GM10248 (cell line): ENCODE measurements around the gene EP400.
A peak's percentile ranks its signal among the peaks of the same experiment; 100 is the strongest.

Experiments
- CTCF ChIA-PET: fragments of 300-600 bp; sonication (Branson Sonifier 250); formaldehyde crosslinking; extraction: SDS; loops from one replicate; lab custom pipeline; 2021; ENCODE audit warnings: antibody characterized with exemption; lab: Yijun Ruan, JAX
- POLR2A ChIA-PET: fragments of 350-650 bp; sonication (Branson Sonifier 250); formaldehyde crosslinking; extraction: SDS; loops from one replicate; lab custom pipeline; 2020; ENCODE audit warnings: antibody characterized with exemption; lab: Yijun Ruan, JAX
- DNase-seq: peaks from one replicate; pipeline ENCODE4 v3.0.0; 2012; ENCODE audit errors: extremely low spot score
- TF ChIP-seq, protein P1 (sequence below): IDR thresholded peaks from 2 replicates; pipeline ENCODE4 v1.5.1; 2012; ENCODE audit warnings: mild to moderate bottlenecking, low read depth; ENCODE audit errors: extremely low read depth, missing control alignments, control extremely low read depth

The EP400 gene

DNA sequence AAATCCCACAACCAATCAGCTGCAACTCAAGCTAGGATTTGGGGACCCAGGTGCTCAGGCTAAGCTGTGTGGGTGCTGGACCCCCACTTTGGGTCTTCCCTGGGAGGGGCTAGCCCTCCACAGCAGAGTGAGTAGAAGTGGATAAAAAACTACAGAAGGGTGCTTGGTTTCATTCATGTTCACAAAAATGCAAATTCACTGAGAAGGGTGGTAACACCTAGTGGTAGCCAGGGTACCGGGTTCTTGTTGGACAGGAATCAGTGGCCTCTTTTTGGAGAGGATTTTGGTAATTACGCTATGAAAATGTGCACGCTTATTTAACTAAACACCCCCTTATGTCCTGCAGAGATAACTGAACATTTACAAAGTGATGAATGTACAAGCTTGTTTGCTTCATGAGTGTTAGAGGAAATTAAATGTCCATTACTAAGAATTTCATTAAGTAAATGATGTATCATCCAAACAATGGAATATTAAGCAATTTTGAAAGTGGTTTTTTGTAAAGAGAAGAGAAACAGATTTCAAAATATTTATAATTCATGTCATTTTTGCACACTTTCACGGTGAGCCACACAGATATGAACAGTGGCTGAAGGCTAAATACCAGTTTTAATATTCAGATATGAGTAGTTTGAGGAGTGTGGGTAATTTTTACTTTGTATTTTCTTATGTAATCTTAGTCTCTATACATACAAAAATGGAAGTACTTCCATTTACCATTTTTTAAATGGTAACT is 116.0 kb downstream of the EP400 start:
- CTCF ChIA-PET = interaction anchor here (1.5 to 2.3 kb wide), 3 partner anchors 8 to 22 kb away, joined by 3 to 6 read pairs (median 4); no protein-coding TSS in a partner anchor
- no peak for DNase-seq
- TF ChIP-seq, protein P1, sequence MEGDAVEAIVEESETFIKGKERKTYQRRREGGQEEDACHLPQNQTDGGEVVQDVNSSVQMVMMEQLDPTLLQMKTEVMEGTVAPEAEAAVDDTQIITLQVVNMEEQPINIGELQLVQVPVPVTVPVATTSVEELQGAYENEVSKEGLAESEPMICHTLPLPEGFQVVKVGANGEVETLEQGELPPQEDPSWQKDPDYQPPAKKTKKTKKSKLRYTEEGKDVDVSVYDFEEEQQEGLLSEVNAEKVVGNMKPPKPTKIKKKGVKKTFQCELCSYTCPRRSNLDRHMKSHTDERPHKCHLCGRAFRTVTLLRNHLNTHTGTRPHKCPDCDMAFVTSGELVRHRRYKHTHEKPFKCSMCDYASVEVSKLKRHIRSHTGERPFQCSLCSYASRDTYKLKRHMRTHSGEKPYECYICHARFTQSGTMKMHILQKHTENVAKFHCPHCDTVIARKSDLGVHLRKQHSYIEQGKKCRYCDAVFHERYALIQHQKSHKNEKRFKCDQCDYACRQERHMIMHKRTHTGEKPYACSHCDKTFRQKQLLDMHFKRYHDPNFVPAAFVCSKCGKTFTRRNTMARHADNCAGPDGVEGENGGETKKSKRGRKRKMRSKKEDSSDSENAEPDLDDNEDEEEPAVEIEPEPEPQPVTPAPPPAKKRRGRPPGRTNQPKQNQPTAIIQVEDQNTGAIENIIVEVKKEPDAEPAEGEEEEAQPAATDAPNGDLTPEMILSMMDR = no peak
- POLR2A ChIA-PET = interaction anchor here (0.6 kb wide), 1 partner anchor 28 kb away, joined by 3 read pairs; no protein-coding TSS in a partner anchor

DNA sequence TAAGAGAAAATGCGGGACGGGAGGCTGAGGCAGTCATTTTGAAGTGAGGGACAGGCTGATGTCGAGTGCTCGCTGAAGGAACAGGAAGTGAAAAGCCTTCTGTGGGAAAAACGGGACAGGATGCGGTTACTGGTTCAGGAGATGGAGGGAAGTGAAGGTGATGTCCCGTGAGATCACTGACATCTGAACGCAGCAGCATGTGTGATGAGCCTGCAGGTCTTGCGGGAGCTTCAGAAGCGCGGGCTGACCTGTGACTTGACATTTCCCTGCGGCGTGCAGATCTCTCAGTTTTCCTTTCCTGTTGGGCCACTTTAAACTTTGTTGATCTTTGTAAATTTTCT is 116.6 kb downstream of the EP400 start:
- POLR2A ChIA-PET = no interaction called here
- peak; percentile 61 for DNase-seq
- CTCF ChIA-PET = interaction anchor here (1.5 to 2.3 kb wide), 3 partner anchors 8 to 22 kb away, joined by 3 to 6 read pairs (median 4); no protein-coding TSS in a partner anchor
- TF ChIP-seq, protein P1 = no peak

DNA sequence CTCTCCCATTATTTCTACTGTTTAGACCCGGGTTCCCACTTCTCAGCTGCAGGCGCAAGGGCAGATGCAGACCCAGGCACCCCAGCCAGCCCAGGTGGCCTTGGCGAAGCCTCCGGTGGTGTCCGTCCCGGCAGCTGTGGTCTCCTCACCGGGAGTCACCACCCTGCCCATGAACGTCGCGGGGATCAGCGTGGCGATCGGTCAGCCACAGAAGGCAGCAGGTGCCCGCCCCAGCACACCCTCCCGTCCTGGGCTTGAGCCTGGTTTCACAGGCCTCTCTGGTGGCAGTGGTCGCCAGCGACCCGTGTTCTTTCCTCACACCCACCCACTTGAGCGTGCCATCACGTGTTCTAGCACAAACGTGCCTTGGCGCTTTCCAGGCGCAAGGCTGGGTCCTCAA is 117.0 kb downstream of the EP400 start:
- POLR2A ChIA-PET = no interaction called here
- DNase-seq = no peak
- CTCF ChIA-PET = interaction anchor here (1.5 to 2.3 kb wide), 2 partner anchors 8 to 23 kb away, joined by 3 to 6 read pairs; no protein-coding TSS in a partner anchor
- TF ChIP-seq, protein P1 = no peak

DNA sequence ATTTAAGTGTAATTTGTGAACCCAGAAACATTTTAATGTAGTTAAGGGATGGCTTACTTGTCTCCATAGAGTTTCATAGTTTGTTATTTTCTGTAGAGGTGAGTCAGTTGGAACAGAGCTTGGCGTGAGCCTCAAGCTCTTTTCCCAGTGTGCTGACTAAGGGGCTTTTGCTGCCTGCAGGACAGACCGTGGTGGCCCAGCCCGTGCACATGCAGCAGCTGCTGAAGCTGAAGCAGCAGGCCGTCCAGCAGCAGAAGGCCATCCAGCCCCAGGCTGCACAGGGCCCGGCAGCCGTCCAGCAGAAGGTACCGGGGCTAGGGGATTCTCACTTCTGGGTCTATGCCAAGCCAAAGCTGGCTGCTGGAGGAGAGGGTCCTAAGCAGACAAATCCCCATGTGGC is 117.4 kb downstream of the EP400 start:
- DNase-seq = no peak
- POLR2A ChIA-PET = no interaction called here
- TF ChIP-seq, protein P1 = no peak
- CTCF ChIA-PET = interaction anchor here (1.5 to 2.3 kb wide), 2 partner anchors 7 to 23 kb away, joined by 3 to 6 read pairs; no protein-coding TSS in a partner anchor

DNA sequence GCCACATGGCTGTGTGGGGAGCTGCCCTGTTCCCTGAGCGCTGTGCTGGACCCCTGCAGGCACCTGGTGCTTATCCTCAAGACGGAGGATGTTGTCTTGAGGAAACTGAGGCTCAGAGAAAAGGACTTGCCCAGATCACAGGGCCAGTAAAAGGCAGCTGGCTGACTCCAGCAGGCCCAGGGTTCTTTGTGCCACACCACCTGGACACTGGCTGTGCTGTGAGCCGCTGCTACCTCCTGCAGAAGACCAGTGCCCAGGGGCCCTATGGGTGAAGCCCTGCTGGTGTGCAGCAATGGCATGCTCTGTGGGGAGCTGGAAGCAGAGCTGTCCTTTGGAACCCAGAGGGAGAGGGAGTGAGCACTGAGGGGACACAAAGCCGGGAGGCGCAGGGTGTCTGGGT is 118.5 kb downstream of the EP400 start:
- TF ChIP-seq, protein P1 = no peak
- ChIA-PET POLR2A (no interaction called here), CTCF (interaction anchor here (0.9 kb wide), 1 partner anchor 9 kb away, joined by 3 read pairs; no protein-coding TSS in a partner anchor)
- DNase-seq = no peak

DNA sequence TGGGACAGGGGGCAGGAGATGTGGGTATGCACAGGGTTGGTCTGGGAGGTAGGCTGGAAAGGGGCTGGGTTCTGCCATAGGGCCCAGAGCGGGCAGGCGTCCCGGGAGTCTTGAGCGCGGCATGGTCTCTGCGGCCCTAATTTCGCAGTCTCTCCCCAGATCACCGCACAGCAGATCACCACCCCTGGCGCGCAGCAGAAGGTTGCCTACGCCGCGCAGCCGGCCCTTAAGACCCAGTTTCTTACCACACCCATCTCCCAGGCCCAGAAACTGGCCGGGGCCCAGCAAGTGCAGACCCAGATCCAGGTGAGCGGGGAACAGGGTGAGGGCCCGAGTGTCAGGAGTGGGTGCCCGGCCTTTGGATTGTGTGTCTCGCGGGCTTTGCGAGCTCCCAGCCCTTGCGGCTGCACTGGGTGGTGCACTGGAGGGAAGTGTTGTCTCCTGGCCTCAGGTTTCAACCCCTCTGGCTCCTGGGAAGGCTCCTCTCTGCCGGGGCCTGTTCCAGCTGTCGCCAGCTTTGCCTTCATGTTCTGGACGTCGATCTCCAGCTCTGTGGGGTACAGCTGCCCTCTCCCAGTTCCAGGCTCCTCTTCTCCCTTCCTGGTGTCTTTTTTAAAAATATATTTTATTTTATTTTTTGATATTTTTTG is 119.7 kb downstream of the EP400 start:
- POLR2A ChIA-PET = no interaction called here
- TF ChIP-seq, protein P1 = no peak
- CTCF ChIA-PET = interaction anchor here (1.4 kb wide), 1 partner anchor 23 kb away, joined by 4 read pairs; no protein-coding TSS in a partner anchor
- DNase-seq = no peak
